K562 (cell line): ENCODE measurements around the gene DLGAP1. TPM values are rescaled to one million over a fixed set of nuclear protein-coding genes. Genes with fewer than 3 reads are reported as not detected.

Experiments
- CREBBP ChIP-seq: IDR thresholded peaks from one replicate; pipeline ENCODE4 v1.6.1; 2012; ENCODE audit warnings: low read depth, mild to moderate bottlenecking, control low read depth, inconsistent platforms, low read length
- LEF1 ChIP-seq: fragments of 450-650 bp; IDR thresholded peaks from 2 replicates; pipeline ENCODE4 v1.6.1; 2016; ENCODE audit warnings: mild to moderate bottlenecking
- MAFG ChIP-seq: fragments of 450-650 bp; conservative IDR thresholded peaks from 2 replicates; pipeline ENCODE4 v1.6.1; 2016; ENCODE audit warnings: missing genetic modification characterization, missing compliant biosample characterization
- MYBL2 ChIP-seq, 2 experiments: fragments of 450-650 bp in 1 of 2; sonication (generic) in 1 of 2; formaldehyde crosslinking in 1 of 2; IDR thresholded peaks; 2 replicates each; pipeline versions ENCODE4 v1.6.1 to v1.8.1; 2017 to 2022; ENCODE audit warnings: borderline replicate concordance in 1 of 2, inconsistent platforms in 1 of 2, low read depth in 1 of 2, mild to moderate bottlenecking in 1 of 2, missing genetic modification reagents in 1 of 2, moderate library complexity in 1 of 2
- NFYB ChIP-seq: IDR thresholded peaks from 2 replicates; pipeline ENCODE4 v1.6.1; 2011; ENCODE audit warnings: mild to moderate bottlenecking, moderate library complexity; ENCODE audit not compliant: insufficient read length; ENCODE audit errors: extremely low read depth
- PRMT5 ChIP-seq: sonication (generic); formaldehyde crosslinking; IDR thresholded peaks from 2 replicates; pipeline ENCODE4 v1.5.0; 2020; ENCODE audit warnings: missing genetic modification reagents
- RFX1 ChIP-seq: fragments of 450-650 bp; IDR thresholded peaks from 2 replicates; pipeline ENCODE4 v1.6.1; 2016; ENCODE audit warnings: mild to moderate bottlenecking, moderate library complexity
- SPI1 ChIP-seq: IDR thresholded peaks from 2 replicates; pipeline ENCODE4 v1.6.1; 2011; ENCODE audit warnings: low read depth, low read length, control low read depth, borderline replicate concordance
- SRF ChIP-seq, 2 experiments: fragments of 250-450, 450-650 bp in 1 of 2; sonication (Bioruptor Pico) in 1 of 2; sonication (generic) in 1 of 2; formaldehyde crosslinking; IDR thresholded peaks; 2 replicates each; pipeline versions ENCODE4 v1.5.0 to v1.5.1; 2020 to 2022; ENCODE audit warnings: mild to moderate bottlenecking in 1 of 2, missing genetic modification reagents in 1 of 2
- TCF7 ChIP-seq: sonication (generic); IDR thresholded peaks from 2 replicates; pipeline ENCODE4 v1.6.1; 2016; ENCODE audit warnings: antibody characterized with exemption, borderline replicate concordance
- ZC3H8 ChIP-seq: fragments of 450-650 bp; IDR thresholded peaks from 2 replicates; pipeline ENCODE4 v1.6.1; 2017
- ZNF445 ChIP-seq: fragments of 250-450 bp; sonication (Bioruptor Pico); IDR thresholded peaks from 2 replicates; pipeline ENCODE4 v1.4.0; 2020; ENCODE audit warnings: low read depth, mild to moderate bottlenecking, moderate library complexity
- ZNF830 ChIP-seq: fragments of 250-450 bp; sonication (Bioruptor Pico); IDR thresholded peaks from 2 replicates; pipeline ENCODE4 v1.5.0; 2021; ENCODE audit warnings: mild to moderate bottlenecking
- polyA plus RNA-seq, 8 experiments: library from polyadenylated mRNA; depleted of rRNA in 4 of 8; stranded (reverse) in 5 of 8; unstranded in 3 of 8; fragments of >200 nt; fragmentation: Nextera tagmentation in 2 of 8; fragmentation: Illumina TruSeq in 1 of 8; extraction: Ambion mirVana in 2 of 8; extraction: Trizol in 1 of 8; gene quantifications; 2 replicates each; pipeline versions ENCODE4 v1.2.1 to v1.2.3, GENCODE V29; 2011 to 2014; ENCODE audit warnings: inconsistent platforms in 1 of 8, missing spikeins in 1 of 8
- total RNA-seq, 7 experiments: library from RNA; depleted of rRNA in 6 of 7; stranded (reverse); fragments of >200 nt in 6 of 7; fragmentation: Illumina TruSeq in 2 of 7; extraction: Trizol in 2 of 7; gene quantifications; 2 replicates each; pipeline versions ENCODE4 v1.2.1 to v1.2.3, GENCODE V29; 2011 to 2021; ENCODE audit warnings: low replicate concordance in 1 of 7
- TF ChIP-seq, protein P1 (sequence below): sonication (generic); formaldehyde crosslinking; IDR thresholded peaks from 2 replicates; pipeline ENCODE4 v1.9.0; 2022; ENCODE audit warnings: mild to moderate bottlenecking, missing genetic modification reagents
- TF ChIP-seq, protein P2 (sequence below): fragments of 200-400 bp; formaldehyde crosslinking; IDR thresholded peaks from 2 replicates; pipeline ENCODE4 v1.6.1; 2017; ENCODE audit warnings: mild to moderate bottlenecking, low read depth, low read length, moderate library complexity
- TF ChIP-seq, protein P3 (sequence below): fragments of 250-450 bp; sonication (Bioruptor Pico); IDR thresholded peaks from 2 replicates; pipeline ENCODE4 v1.4.0; 2020
- TF ChIP-seq, protein P4 (sequence below): sonication (generic); formaldehyde crosslinking; IDR thresholded peaks from 2 replicates; pipeline ENCODE4 v1.8.0; 2022; ENCODE audit warnings: missing genetic modification reagents, mild to moderate bottlenecking, moderate library complexity, borderline replicate concordance
- TF ChIP-seq, protein P5 (sequence below): fragments of 450-650 bp; formaldehyde crosslinking; IDR thresholded peaks from 2 replicates; pipeline ENCODE4 v1.4.0; 2020; ENCODE audit warnings: mild to moderate bottlenecking
- TF ChIP-seq, protein P6 (sequence below): fragments of 250-450 bp; sonication (Bioruptor Pico); IDR thresholded peaks from 2 replicates; pipeline ENCODE4 v1.4.0; 2020; ENCODE audit warnings: mild to moderate bottlenecking, moderate library complexity

The DLGAP1 gene
- total and polyA plus RNA-seq, 9 of the 15 experiments (the other 6 are each of a cell fraction or from before 2014, with no cell fraction given) = 0.04 to 0.22 (median 0.08) TPM

DNA sequence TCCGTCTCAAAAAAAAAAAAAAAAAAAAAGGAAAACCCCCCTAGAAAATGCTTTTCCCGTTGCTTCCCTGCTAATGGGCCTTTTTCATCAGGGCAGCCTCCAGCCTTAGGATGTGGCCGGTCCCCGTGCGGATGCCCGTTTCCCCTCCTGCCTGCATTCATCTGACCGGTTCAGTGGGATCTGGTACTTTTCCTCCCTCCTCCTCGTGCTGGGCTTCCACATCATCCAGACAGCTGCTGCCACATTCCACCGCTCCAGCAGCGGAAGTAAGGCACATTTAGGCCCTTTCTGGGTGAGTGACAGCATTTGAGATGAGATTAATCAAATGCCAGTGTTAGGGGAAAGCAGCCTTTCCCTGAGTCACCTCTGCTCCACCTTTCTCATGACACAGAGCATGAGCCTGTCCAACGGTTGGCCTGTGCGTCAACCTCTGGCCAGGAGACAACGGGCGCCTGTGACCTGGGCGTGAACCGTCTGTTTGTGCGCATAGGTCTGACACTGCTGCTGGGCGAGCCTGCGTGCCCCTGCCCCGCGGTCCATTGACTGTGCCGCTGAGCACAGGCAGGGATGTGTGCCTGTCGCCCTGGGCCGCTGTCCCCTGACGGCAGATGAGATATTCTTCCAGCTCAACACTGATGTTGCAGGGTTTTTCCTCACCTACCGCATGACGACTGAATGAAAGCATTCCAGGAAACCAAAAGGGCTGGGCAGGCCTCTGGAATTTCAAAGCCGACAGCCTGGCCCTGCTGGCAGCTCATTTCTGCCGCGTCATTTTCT, 831.1 kb downstream of the DLGAP1 start (continued):
- TF ChIP-seq MAFG (tag) (peak; percentile 78), TCF7 (no peak), NFYB (no peak), ZNF830 (CRISPR knock-in tag) (peak; percentile 93; the same call in 1 of the 2 replicates), LEF1 (no peak), PRMT5 (CRISPR knock-in tag) (no peak), CREBBP (no peak), SRF (CRISPR knock-in tag; IDR thresholded peaks at IDR 0.05) (peak; percentile 71 to 91), ZNF445 (CRISPR knock-in tag) (0 out of 2 replicates have a peak, but pooled peaks have one; percentile 20), ZC3H8 (no peak), RFX1 (no peak), SPI1 (peak; percentile 55; the same call in 1 of the 2 replicates), MYBL2 (IDR thresholded peaks at IDR 0.05; ENCODE audit: low read depth) (no peak), MYBL2 (CRISPR knock-in tag; IDR thresholded peaks at IDR 0.05; ENCODE audit: borderline replicate concordance) (no peak)
- TF ChIP-seq, protein P1, sequence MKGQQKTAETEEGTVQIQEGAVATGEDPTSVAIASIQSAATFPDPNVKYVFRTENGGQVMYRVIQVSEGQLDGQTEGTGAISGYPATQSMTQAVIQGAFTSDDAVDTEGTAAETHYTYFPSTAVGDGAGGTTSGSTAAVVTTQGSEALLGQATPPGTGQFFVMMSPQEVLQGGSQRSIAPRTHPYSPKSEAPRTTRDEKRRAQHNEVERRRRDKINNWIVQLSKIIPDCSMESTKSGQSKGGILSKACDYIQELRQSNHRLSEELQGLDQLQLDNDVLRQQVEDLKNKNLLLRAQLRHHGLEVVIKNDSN = peak; percentile 60; the same call in 1 of the 2 replicates
- TF ChIP-seq, protein P2, sequence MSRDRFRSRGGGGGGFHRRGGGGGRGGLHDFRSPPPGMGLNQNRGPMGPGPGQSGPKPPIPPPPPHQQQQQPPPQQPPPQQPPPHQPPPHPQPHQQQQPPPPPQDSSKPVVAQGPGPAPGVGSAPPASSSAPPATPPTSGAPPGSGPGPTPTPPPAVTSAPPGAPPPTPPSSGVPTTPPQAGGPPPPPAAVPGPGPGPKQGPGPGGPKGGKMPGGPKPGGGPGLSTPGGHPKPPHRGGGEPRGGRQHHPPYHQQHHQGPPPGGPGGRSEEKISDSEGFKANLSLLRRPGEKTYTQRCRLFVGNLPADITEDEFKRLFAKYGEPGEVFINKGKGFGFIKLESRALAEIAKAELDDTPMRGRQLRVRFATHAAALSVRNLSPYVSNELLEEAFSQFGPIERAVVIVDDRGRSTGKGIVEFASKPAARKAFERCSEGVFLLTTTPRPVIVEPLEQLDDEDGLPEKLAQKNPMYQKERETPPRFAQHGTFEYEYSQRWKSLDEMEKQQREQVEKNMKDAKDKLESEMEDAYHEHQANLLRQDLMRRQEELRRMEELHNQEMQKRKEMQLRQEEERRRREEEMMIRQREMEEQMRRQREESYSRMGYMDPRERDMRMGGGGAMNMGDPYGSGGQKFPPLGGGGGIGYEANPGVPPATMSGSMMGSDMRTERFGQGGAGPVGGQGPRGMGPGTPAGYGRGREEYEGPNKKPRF = no peak
- TF ChIP-seq, protein P3, sequence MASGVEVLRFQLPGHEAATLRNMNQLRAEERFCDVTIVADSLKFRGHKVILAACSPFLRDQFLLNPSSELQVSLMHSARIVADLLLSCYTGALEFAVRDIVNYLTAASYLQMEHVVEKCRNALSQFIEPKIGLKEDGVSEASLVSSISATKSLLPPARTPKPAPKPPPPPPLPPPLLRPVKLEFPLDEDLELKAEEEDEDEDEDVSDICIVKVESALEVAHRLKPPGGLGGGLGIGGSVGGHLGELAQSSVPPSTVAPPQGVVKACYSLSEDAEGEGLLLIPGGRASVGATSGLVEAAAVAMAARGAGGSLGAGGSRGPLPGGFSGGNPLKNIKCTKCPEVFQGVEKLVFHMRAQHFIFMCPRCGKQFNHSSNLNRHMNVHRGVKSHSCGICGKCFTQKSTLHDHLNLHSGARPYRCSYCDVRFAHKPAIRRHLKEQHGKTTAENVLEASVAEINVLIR (CRISPR knock-in tag) = peak; percentile 79
- TF ChIP-seq, protein P4, sequence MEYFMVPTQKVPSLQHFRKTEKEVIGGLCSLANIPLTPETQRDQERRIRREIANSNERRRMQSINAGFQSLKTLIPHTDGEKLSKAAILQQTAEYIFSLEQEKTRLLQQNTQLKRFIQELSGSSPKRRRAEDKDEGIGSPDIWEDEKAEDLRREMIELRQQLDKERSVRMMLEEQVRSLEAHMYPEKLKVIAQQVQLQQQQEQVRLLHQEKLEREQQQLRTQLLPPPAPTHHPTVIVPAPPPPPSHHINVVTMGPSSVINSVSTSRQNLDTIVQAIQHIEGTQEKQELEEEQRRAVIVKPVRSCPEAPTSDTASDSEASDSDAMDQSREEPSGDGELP (CRISPR knock-in tag) = no peak
- TF ChIP-seq, protein P5, sequence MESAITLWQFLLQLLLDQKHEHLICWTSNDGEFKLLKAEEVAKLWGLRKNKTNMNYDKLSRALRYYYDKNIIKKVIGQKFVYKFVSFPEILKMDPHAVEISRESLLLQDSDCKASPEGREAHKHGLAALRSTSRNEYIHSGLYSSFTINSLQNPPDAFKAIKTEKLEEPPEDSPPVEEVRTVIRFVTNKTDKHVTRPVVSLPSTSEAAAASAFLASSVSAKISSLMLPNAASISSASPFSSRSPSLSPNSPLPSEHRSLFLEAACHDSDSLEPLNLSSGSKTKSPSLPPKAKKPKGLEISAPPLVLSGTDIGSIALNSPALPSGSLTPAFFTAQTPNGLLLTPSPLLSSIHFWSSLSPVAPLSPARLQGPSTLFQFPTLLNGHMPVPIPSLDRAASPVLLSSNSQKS = peak; percentile 74
- TF ChIP-seq, protein P6, sequence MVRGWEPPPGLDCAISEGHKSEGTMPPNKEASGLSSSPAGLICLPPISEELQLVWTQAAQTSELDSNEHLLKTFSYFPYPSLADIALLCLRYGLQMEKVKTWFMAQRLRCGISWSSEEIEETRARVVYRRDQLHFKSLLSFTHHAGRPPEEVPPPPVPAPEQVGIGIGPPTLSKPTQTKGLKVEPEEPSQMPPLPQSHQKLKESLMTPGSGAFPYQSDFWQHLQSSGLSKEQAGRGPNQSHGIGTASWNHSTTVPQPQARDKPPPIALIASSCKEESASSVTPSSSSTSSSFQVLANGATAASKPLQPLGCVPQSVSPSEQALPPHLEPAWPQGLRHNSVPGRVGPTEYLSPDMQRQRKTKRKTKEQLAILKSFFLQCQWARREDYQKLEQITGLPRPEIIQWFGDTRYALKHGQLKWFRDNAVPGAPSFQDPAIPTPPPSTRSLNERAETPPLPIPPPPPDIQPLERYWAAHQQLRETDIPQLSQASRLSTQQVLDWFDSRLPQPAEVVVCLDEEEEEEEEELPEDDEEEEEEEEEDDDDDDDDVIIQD (CRISPR knock-in tag) = peak; percentile 94
